Measurements from ENCODE around the gene GSE1. TPM values are rescaled to one million over a fixed set of nuclear protein-coding genes. Genes with fewer than 3 reads are reported as not detected.

GSE1 gene
- total and polyA plus RNA-seq, 2 of the 13 experiments (the other 11 are each of a cell fraction or from before 2014, with no cell fraction given) = 16.1 to 31.2 TPM

- H3K27ac ChIP-seq (ENCODE audit: extremely low read length, insufficient read depth, low read length) = no peak overlapping the region
- in situ Hi-C loops (cut with HindIII; ENCODE audit: extremely low pct_ligation_motif_present, low pct_unique_long_range_greater_than_20kb) = loop anchor here (5.0 kb wide), 1 partner anchor 164 kb away; no protein-coding TSS in a partner anchor
- POLR2A ChIA-PET = no interaction called here
Measured at GRCh38 chr16:85605912-85606841, 6.9 kb upstream of the GSE1 start.

DNA sequence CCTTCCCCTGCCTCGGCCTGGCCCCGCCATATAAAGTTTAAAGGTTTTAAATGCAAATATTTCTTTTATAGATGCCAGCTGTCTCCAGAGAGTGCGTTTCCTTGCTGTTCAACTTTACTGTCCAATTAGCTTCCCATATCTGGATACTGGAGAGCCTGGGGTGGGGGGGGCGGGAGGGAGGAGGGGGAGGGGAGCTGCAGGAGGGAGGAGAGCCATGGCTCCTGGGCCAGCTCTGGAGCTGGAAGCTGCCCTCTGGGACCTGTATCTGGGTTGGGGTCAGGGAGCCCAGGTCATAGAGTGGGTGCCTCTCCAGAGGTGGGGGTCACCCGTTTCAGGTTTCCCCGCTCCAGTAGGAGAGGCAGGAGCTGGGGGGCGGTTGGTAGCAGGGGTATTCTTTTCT is 6.2 kb upstream of the GSE1 start:
- Histone ChIP-seq H3K79me2 (ENCODE audit: insufficient read depth, low read length) (peaks cover 9% of the 10 kb centered on the region), H3K27ac (ENCODE audit: extremely low read length, insufficient read depth, low read length) (no peak overlapping the region), H4K20me1 (ENCODE audit: insufficient read depth, low read length) (peaks cover 41% of the 10 kb centered on the region), H2AFZ (ENCODE audit: low read length) (no peak overlapping the region), H3K9ac (ENCODE audit: insufficient read depth, low read depth, low read length) (no peak overlapping the region), H3K4me3 (replicated peaks in 1 of 3; ENCODE audit: insufficient read depth in 1 of 3, low read depth in 2 of 3, low read length in 3 of 3) (no peak overlapping the region), H3K36me3 (replicated peaks in 1 of 2; ENCODE audit: control insufficient read depth in 1 of 2, insufficient read depth in 2 of 2, low read length in 2 of 2) (peaks cover 0 to 7% of the 10 kb centered on the region in 2 experiments; a peak in 2 of 5 replicates), H3K4me1 (ENCODE audit: insufficient read depth, low read length) (peaks cover 17% of the 10 kb centered on the region), H3K9me3 (ENCODE audit: low read length) (no peaks in the 10 kb centered on the region), H3K27me3 (ENCODE audit: control insufficient read depth in 1 of 2, insufficient read depth in 2 of 2, low read length in 2 of 2) (no peaks in the 10 kb centered on the region), H3K4me2 (ENCODE audit: low read depth, low read length) (no peak overlapping the region)
- FAIRE-seq (no peak), ATAC-seq (no peak), DNase-seq (ENCODE audit: low spot score) (no peak)
- CTCF ChIA-PET (ENCODE audit: low intra/inter-chr PET ratio, low total read pairs) = no interaction called here
- WGBS (ENCODE audit: low lambda C conversion rate) = 90% methylated on average over 7 of the region's 7 CpGs
- in situ Hi-C loops (cut with HindIII; ENCODE audit: extremely low pct_ligation_motif_present, low pct_unique_long_range_greater_than_20kb) = loop anchor here (5.0 kb wide), 1 partner anchor 165 kb away; no protein-coding TSS in a partner anchor
- intact Hi-C loops (cut with micrococcal nuclease; ENCODE audit: unreplicated experiment) = no loop called here
- POLR2A ChIA-PET = no interaction called here
- no TSS peak for BruUV-seq (replicated peaks)
- TF ChIP-seq, protein P1, sequence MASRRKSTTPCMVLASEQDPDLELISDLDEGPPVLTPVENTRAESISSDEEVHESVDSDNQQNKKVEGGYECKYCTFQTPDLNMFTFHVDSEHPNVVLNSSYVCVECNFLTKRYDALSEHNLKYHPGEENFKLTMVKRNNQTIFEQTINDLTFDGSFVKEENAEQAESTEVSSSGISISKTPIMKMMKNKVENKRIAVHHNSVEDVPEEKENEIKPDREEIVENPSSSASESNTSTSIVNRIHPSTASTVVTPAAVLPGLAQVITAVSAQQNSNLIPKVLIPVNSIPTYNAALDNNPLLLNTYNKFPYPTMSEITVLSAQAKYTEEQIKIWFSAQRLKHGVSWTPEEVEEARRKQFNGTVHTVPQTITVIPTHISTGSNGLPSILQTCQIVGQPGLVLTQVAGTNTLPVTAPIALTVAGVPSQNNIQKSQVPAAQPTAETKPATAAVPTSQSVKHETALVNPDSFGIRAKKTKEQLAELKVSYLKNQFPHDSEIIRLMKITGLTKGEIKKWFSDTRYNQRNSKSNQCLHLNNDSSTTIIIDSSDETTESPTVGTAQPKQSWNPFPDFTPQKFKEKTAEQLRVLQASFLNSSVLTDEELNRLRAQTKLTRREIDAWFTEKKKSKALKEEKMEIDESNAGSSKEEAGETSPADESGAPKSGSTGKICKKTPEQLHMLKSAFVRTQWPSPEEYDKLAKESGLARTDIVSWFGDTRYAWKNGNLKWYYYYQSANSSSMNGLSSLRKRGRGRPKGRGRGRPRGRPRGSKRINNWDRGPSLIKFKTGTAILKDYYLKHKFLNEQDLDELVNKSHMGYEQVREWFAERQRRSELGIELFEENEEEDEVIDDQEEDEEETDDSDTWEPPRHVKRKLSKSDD (CRISPR knock-in tag; IDR thresholded peaks at IDR 0.05; ENCODE audit: low read depth) = no peak
- TF ChIP-seq HMGA1 (CRISPR knock-in tag; conservative IDR thresholded peaks at IDR 0.05) = no peak
- TF ChIP-seq ZSCAN20 (CRISPR knock-in tag; IDR thresholded peaks at IDR 0.05; ENCODE audit: borderline replicate concordance) = no peak

More at GRCh38 chr16:85605912-85606841, 6.9 kb upstream of the GSE1 start:
- Histone ChIP-seq H3K4me2 (ENCODE audit: low read depth, low read length) (no peak overlapping the region), H3K36me3 (replicated peaks in 1 of 2; ENCODE audit: control insufficient read depth in 1 of 2, insufficient read depth in 2 of 2, low read length in 2 of 2) (peaks cover 0 to 7% of the 10 kb centered on the region in 2 experiments; a peak in 2 of 5 replicates), H3K9me3 (ENCODE audit: low read length) (no peaks in the 10 kb centered on the region), H3K4me1 (ENCODE audit: insufficient read depth, low read length) (peaks cover 17% of the 10 kb centered on the region), H2AFZ (ENCODE audit: low read length) (no peak overlapping the region), H3K4me3 (replicated peaks in 1 of 3; ENCODE audit: insufficient read depth in 1 of 3, low read depth in 2 of 3, low read length in 3 of 3) (no peak overlapping the region), H3K9ac (ENCODE audit: insufficient read depth, low read depth, low read length) (no peak overlapping the region), H4K20me1 (ENCODE audit: insufficient read depth, low read length) (peaks cover 41% of the 10 kb centered on the region), H3K27me3 (ENCODE audit: control insufficient read depth in 1 of 2, insufficient read depth in 2 of 2, low read length in 2 of 2) (no peaks in the 10 kb centered on the region), H3K79me2 (ENCODE audit: insufficient read depth, low read length) (peaks cover 9% of the 10 kb centered on the region)
- intact Hi-C loops (cut with micrococcal nuclease; ENCODE audit: unreplicated experiment) = no loop called here
- no peak for TF ChIP-seq ZFP36 (IDR thresholded peaks at IDR 0.05; ENCODE audit: borderline replicate concordance, low read depth, low read length, partially characterized antibody)
- no peak for TF ChIP-seq KDM3A (CRISPR knock-in tag; IDR thresholded peaks at IDR 0.05; ENCODE audit: low read depth)
- TF ChIP-seq ZNF546 (CRISPR knock-in tag; conservative IDR thresholded peaks at IDR 0.05) = no peak
- TF ChIP-seq JUN (CRISPR knock-in tag; IDR thresholded peaks at IDR 0.05) = no peak
- no peak for TF ChIP-seq EP300 (IDR thresholded peaks at IDR 0.05; ENCODE audit: low read depth in 2 of 2, low read length in 2 of 2)
- no peak for TF ChIP-seq EP300 (CRISPR knock-in tag; IDR thresholded peaks at IDR 0.05; ENCODE audit: borderline replicate concordance)
- no peak for TF ChIP-seq ZNF33A (CRISPR knock-in tag; IDR thresholded peaks at IDR 0.05; ENCODE audit: borderline replicate concordance)
- no peak for TF ChIP-seq ETV6 (CRISPR knock-in tag; conservative IDR thresholded peaks at IDR 0.05)
- TF ChIP-seq POLR2G (IDR thresholded peaks at IDR 0.05; ENCODE audit: low read depth, low read length) = no peak
- DNase-seq (ENCODE audit: low spot score) (no peak), FAIRE-seq (no peak), ATAC-seq (no peak)
- no TSS peak for BruUV-seq (replicated peaks)
- CTCF ChIA-PET (ENCODE audit: low intra/inter-chr PET ratio, low total read pairs) = no interaction called here
- WGBS (ENCODE audit: low lambda C conversion rate) = 97% methylated on average over 18 of the region's 22 CpGs
